HL-60/S4 treated with phorbol 12-myristate 13-acetate at 8.2 ng/mL for 4 days and 3 days (cell line): ENCODE results near the gene STPG1.

Source experiments
- in situ Hi-C: fragments of 300-500 bp; cut with MboI; formaldehyde crosslinking; loops from 2 replicates; pipeline ENCODE4 v1.15.0; 2022; ENCODE audit warnings: low sequenced_read_pairs

The STPG1 gene

DNA sequence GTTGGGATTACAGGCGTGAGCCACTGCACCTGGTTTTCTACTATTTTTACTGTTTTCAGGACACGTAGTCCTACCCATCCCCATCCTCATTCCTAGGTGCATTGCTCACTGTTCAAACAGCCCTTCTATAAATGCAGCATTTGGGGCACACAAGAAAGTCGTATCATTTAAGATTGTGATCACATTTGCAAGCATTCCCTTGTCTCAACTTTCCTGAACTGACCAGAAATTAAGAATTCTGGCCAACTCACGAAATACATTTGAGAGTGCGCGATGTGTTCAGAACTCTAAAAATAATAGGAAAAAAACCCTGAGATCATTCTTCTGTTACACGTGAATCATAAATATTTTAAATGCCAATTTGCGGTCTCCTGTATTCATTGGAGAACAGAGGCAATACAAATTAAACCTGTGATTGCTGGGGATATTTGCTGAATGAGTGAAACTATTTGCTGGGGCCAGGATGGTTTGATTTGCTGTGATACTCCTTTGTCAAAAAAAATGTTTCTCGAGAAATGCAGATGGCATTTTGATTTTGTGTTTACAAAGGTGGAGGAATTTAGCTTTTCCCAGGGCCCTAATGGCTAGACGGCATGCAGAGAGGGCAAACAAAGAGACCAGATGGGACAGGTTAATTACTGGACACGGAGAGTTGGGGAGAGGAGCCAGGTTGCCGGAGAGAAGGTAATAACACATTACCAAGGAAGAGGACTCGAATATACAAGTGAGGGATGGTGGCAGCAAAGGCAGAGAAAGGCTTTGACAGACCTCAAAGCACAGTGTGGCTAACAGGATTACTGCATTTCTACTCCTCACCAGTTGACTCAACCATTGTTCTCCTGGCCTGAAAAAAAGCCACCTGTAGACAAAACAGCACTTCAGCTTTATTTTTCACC, 38.4 kb downstream of the STPG1 start:
- in situ Hi-C loops, result loop anchor here (25.0 kb wide), 1 partner anchor 288 kb away; no protein-coding TSS in a partner anchor

DNA sequence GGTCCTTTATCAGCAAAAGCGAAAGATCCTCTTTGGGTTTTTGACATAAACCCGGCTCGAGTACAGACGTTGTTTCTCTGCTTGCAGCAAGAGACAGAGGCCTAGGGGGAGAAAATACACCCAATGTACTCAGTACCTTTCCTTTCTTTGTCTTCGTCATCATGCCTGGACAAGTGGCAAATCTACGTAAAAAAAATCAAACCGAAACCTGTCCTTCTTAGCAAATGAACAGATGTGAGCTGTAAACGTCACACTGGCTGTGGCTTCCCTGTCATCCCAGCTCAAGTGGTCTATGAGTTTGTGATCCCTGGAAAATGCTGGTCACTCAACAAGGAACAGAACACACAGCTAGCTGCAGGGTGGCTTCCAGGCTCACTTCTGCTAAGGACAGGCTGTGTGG, 39.9 kb downstream of the STPG1 start:
- in situ Hi-C loops, result no loop called here

DNA sequence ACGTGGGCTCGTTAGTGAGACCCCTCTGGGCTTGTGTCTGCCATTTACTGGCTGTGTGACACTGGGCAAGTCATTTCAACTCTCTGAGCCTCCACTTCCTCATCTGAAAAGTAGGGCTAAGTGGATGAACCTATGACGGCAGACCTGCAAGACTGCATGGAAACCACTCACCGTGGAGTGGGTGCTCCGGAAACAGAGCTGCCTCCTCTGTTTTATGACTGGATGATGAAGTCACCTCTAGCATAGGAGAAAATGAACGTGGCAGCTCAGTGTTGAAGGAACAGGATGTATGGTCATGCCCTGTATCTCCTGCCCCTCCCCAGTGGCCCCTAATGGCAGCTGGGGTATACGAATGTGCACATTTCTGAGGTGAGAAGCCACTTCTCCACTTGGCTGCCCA, 40.5 kb downstream of the STPG1 start:
- in situ Hi-C loops, result no loop called here

GRCh38 chr1:24369801-24370200, 43.8 kb downstream of the STPG1 start:
- in situ Hi-C loops, result no loop called here

- in situ Hi-C loops, result no loop called here
Measured at GRCh38 chr1:24369199-24369598, 44.4 kb downstream of the STPG1 start.

DNA sequence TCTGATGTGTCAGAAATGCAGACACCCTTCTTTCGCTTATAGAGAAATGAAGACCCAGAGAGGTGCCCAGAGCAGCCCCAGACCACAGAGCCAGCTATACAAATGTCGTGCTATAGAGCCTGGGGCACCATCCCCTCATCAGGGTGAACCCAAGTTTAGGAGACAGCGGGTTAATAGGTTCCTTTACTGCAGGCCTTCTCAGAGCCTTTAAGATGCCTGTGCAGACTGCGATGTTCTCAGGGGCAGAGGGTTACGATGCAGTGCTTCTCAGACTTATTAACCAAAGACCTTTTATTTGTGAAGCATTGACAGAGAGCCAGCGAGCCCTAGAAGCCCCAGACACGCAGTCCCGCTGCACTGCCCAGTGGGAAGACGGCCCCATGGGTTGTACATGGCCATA, 46.9 kb downstream of the STPG1 start:
- in situ Hi-C loops, result no loop called here

GRCh38 chr1:24364975-24365678, 48.5 kb downstream of the STPG1 start:
- in situ Hi-C loops, result no loop called here

GRCh38 chr1:24364605-24364974, 49.0 kb downstream of the STPG1 start:
- in situ Hi-C loops, result no loop called here

DNA sequence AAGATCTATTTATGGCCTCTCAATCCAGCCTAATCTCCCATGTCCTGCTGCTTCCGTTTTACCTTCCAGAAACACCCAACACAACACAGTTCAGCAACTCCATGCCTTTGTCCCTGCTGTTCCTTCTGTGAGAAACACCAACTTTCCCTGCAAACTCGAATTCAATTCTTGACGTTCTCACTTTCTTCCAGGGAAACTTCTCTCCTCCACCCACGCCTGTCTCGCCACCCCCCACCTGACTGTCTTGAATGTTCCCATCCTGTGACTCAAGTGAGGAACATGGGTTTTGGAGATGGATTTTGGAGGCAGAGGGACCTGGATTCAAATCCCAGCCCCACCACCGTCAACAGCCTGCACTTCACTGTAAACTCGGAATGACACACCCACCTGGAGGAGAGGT, 49.6 kb downstream of the STPG1 start:
- in situ Hi-C loops, result no loop called here

DNA sequence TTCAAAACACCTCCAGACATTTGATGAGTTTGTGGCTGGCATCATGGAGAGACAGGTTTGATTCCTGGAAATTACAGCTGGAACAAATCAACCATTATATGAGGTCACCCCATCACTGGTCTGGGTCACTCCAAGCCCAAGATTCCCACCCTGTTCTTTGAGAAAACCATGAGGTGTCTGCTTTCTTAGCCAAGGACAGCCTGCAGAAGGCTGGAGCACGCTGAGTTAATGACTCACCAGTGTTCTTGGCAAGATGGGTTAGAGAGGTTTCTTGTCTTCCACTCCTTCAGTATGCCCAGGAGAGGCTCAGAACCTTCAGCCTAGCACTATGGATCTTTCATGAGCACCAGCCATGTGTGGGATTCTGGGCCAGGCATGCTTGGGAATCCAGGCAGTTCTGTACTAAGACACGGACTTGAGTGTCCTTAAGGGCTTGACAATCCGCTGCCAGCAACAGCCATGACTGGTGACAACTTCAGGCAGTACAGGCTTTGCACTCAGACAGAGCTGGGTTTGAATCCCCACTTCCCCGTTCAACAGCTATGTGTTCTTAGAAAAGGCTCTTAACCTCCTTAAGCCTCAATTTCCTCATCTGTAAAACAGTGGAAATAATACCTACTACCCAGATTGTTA, 50.5 kb downstream of the STPG1 start:
- in situ Hi-C loops, result no loop called here

DNA sequence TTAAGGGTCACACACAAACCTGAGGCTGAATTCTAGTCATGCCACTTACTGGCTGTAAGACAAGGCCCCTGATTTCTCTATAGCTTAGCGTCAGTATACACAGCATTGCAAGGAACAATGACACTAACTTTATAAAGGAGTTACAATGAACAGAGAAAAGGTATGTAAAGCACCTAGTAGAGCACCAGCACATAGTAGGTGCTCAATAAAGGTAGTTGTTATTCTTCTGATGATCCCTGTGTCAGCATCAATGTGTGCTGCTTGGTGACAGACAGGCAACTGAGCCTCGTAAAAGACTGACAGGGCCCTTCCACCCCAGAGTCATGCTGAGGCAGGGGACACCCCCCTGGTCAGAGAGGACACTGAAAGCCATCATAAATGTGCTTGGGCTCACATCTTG, 51.2 kb downstream of the STPG1 start:
- in situ Hi-C loops, result no loop called here

GRCh38 chr1:24361811-24362210, 51.8 kb downstream of the STPG1 start:
- in situ Hi-C loops, result no loop called here

- in situ Hi-C loops, result no loop called here
Measured at GRCh38 chr1:24360681-24361080, 52.9 kb downstream of the STPG1 start.

GRCh38 chr1:24357038-24357437, 56.5 kb downstream of the STPG1 start:
- in situ Hi-C loops, result no loop called here

- in situ Hi-C loops, result no loop called here
Measured at GRCh38 chr1:24355466-24355865, 58.1 kb downstream of the STPG1 start.

GRCh38 chr1:24353292-24353891, 60.2 kb downstream of the STPG1 start:
- in situ Hi-C loops, result no loop called here

GRCh38 chr1:24351918-24352627, 61.5 kb downstream of the STPG1 start:
- in situ Hi-C loops, result no loop called here

DNA sequence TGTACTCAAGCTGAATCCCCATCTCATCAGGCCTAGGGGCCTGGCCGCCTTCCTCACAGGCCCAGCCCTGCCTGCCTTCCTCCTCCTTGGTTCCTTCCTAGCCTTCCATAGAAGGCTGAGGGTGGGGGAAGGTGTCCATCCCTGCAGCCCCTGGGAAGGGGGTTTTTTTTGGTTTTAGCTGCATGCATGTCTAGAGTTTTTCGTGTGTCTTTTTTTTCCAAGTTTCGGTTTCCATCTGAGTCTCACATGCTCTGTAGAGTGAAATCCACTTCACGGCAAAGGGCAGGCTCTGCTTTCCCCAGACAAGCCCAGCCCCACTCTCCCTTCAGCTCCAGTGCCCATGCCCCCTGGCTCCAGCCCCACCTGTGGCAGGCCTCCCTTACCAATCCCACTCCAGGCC, 62.3 kb downstream of the STPG1 start:
- in situ Hi-C loops, result no loop called here

DNA sequence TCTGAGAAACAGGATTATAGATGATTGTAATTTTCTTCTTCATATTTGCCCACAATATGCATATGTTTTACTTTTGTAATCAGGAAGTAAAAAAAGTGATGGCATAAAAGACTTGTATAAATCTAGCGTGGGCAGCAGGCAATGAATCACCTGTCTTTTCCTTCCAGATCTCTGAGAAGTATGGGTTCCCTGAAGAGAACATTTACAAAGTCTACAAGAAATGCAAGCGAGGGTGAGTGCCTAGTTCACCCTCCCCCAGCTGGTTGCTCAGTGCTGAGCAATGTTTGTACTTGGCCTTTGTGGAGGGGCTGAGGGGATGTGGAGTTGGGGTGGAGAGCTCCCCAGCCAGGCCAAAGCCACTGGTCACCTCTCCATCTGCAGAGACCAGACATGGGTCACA, 63.7 kb downstream of the STPG1 start:
- in situ Hi-C loops, result no loop called here

GRCh38 chr1:24348196-24348595, 65.4 kb downstream of the STPG1 start:
- in situ Hi-C loops, result no loop called here
